HG03045 (cell line): ENCODE measurements around the gene ZNF695.

Experiments
- ATAC-seq: cut with Tn5 transposase; IDR thresholded peaks from one replicate; pipeline ENCODE4 v1.9.1; 2021; ENCODE audit warnings: mild to moderate bottlenecking, moderate library complexity; ENCODE audit not compliant: unreplicated experiment

ZNF695 gene

DNA sequence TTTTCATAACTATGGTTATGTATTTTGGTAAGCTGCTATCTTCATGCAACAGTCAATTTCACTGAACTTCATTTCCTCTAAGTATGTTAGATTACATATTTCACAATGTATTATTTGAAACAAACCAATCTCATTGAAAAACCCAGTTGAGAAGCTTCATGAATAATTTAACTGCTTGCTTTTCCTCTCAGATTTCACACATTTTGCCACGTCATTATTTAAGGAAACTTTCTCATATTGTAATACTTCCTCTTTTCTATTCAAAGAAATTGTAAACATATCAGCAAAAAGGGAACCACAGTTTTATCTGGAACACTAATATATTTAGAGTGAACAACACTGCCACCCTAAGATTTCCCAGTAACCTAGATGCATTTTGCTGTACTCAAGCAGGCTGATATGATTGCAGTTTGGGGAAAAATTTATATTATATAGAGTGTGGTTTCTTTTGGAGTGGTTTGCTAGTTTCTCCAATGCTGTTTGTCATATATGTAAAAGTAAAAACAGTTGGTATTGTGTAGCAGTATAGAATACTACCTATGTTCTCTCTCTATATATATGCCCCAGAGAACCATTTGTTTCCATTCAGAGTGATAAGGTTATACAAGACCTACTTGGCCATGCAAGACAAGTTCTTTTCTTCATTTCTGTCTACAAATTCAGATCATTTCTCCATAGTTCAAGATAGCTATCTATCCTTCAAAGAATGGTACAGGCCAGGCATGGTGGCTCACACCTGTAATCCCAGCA, 47.7 kb downstream of the ZNF695 start:
- ATAC-seq, result no peak

DNA sequence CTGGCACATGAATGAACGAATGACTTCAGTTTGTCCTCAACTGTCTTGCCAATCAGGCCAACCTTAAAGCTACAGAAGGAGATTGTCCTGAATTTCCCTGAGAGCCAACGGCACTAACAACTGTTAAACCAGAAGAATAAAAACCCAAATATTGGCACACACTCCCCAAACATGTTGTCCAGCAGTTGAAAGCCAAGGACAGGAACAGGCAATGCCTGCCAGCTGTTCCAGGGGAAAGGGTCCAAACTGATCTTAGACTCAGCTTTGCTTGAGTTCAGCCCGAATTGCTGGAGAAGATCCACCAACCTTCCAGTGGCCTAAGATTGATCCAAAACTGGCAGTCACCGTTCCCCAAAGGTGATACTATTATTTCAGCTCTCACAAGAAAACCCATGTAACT, 53.7 kb downstream of the ZNF695 start:
- ATAC-seq, result no peak

DNA sequence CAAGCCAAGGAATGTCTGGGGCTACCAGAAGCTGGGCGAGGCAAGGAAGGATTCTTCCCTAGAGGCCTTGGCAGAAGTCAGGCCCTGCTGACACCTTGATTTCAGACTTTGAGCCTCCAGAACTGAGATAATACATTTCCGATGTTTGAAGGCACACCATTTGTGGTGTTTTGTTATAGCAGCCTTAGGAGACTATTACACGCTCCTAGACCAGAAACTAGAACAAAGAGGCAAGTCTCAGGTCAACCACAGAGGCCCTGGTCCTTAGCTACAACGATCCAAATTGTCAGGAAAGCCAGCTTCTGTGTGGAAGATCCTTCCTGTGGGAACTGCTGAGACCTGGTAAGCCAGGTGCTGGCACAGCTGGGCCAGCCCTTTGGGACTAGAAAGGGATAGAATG, 56.4 kb downstream of the ZNF695 start:
- no peak for ATAC-seq

GRCh38 chr1:246949956-246950355, 57.9 kb downstream of the ZNF695 start:
- ATAC-seq, result no peak

GRCh38 chr1:246947255-246947654, 60.6 kb downstream of the ZNF695 start:
- no peak for ATAC-seq

DNA sequence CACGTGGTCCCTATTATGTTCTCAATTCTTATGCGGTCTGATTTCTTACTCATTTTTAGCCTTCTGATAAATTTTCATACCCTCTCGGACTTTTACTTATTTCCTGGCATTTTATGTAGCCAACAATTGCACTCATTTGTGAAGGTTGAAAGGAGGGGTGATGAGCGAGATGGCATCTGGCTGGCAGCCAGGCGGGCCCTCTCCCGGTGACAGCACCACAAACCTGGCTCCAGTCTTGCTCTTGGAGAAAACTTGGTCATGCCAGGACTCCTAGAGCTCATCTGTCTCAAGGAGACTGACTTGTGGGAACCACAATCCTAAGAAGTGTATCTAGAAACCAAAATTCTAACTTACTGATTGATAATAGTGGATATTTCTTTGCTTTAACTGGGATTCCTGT, 61.5 kb downstream of the ZNF695 start:
- no peak for ATAC-seq
